Measurements from ENCODE around the gene DNAH8.
"Not testable (repeated sequence)": the region's sequence is repeated elsewhere in the genome, so short reads cannot be mapped to it uniquely, and the experiment has no call there.

Gene DNAH8

DNA sequence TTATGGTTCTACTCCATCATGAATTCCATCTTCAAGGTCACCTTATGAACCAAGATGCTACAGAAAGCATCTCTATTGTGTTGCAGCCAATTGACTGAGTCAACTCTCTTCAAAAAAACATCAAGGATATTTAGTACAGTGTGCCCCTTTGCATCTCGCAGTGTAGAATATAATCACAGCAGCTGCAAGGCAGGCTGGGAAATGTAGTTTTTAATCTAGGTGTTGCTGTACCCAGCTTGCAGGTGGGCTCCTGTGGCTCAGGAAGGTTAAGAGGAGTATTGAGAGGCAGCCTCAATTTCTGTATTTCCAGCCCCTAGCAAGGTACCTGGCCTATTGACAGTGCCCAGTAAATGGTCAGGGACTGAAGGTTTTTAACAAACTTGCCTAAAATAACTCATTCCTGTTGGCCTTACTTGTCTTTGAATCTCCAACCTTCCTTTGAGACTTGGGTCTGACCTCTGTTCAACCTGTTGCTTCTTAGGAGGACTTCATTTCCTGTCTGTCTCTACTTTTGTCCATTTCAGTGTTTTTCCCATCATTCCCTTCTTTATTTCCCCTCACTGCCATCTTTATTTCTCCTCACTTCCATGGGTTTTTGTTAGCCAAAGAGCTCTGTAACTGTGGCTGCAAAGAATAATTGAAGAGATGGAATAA lies 150.5 kb downstream of the DNAH8 start:
- TF ChIP-seq, protein P1, sequence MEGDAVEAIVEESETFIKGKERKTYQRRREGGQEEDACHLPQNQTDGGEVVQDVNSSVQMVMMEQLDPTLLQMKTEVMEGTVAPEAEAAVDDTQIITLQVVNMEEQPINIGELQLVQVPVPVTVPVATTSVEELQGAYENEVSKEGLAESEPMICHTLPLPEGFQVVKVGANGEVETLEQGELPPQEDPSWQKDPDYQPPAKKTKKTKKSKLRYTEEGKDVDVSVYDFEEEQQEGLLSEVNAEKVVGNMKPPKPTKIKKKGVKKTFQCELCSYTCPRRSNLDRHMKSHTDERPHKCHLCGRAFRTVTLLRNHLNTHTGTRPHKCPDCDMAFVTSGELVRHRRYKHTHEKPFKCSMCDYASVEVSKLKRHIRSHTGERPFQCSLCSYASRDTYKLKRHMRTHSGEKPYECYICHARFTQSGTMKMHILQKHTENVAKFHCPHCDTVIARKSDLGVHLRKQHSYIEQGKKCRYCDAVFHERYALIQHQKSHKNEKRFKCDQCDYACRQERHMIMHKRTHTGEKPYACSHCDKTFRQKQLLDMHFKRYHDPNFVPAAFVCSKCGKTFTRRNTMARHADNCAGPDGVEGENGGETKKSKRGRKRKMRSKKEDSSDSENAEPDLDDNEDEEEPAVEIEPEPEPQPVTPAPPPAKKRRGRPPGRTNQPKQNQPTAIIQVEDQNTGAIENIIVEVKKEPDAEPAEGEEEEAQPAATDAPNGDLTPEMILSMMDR (IDR thresholded peaks at IDR 0.05; ENCODE audit: unreplicated experiment in 3 of 3) = no peak
- H3K4me1 Mint-ChIP-seq = no peaks in the 10 kb centered on the region
- H3K27ac Mint-ChIP-seq = no peak overlapping the region
- H3K27me3 Mint-ChIP-seq (ENCODE audit: low read depth) = peaks cover 3% of the 10 kb centered on the region
- peaks cover 3% of the 10 kb centered on the region for H3K36me3 Mint-ChIP-seq (ENCODE audit: low read depth)
- no peak overlapping the region for H3K4me3 Mint-ChIP-seq
- H3K9me3 Mint-ChIP-seq = no peaks in the 10 kb centered on the region

DNA sequence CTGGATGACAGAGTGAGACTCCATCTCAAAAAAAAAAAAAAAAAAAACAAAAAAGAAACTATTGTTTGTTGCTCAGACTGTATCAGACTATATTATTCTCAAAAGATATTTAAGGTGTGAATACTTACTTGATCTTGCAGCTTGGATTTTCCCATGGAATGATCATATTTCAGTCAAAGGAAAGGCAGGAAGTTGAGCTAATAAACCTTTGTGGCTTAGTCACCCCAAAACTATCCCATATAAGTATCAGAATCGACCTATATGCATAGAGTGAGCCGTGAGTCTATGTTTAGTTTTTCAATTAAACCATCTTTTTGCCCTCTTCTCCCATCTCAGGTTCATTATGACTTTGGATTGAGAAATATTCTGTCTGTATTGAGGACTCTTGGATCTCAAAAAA lies 152.6 kb downstream of the DNAH8 start:
- Mint-ChIP-seq H3K27ac (no peak overlapping the region), H3K4me3 (no peak overlapping the region), H3K36me3 (ENCODE audit: low read depth) (peaks cover 3% of the 10 kb centered on the region), H3K27me3 (ENCODE audit: low read depth) (peaks cover 4% of the 10 kb centered on the region), H3K9me3 (no peaks in the 10 kb centered on the region), H3K4me1 (no peaks in the 10 kb centered on the region)
- TF ChIP-seq, protein P1 (IDR thresholded peaks at IDR 0.05; ENCODE audit: unreplicated experiment in 3 of 3) = no peak

DNA sequence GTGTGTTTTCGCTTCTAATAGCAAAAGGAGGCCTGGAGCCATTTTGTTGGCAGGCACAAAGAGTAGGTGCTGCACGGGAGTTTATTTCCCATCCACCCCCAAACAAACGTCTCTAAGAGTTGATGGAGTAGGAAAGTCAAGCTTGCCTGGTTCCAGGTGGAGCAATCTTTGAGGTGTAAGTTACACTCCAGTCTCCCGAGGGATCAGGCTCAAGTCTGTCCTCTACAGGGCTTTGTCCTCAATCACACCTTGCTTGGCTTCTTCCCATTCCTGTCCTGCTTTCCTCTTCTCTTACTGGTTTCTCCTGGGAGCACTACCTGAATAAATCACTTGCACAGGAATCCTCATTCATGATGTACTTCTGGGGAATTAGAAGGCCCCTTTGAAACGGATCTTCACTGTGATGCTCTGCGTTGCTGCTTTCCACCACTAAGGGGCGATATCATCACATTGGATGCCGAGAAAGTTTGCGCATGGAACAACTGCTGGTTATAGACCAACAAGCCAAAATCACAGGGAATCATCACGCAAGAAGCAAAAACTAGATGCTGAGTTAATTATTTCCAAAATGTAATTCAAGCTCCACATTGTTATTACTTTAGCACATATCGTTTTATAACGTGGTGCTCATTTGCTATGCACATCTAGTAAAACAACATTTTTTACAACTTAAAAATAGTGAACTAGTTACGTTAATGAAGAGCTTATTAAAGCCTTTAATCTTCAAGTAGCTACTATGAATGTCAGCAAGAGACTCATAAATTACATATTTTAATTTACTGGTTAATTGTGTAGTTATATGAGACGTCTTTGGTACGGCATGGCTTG lies 156.8 kb downstream of the DNAH8 start:
- TF ChIP-seq, protein P1 (IDR thresholded peaks at IDR 0.05; ENCODE audit: unreplicated experiment in 3 of 3) = peak; percentile 92 to 93 (median 92)

DNA sequence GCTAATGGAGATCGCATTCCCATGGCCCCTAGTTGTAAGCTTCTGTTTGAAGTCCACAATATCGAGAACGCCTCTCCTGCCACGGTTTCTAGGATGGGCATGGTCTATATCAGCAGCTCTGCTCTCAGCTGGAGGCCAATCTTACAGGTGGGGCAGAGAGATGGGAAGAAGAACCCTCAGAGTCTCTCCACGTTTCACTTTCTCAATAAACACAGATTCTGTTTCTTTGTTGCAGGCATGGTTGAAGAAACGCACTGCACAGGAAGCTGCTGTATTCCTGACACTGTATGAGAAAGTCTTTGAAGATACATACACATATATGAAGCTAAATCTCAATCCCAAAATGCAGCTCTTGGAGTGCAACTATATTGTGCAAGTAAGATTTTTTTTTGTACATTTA lies 157.9 kb downstream of the DNAH8 start:
- H3K27ac Mint-ChIP-seq = no peak overlapping the region
- no peak overlapping the region for H3K4me3 Mint-ChIP-seq
- no peaks in the 10 kb centered on the region for H3K4me1 Mint-ChIP-seq
- TF ChIP-seq, protein P1 (IDR thresholded peaks at IDR 0.05; ENCODE audit: unreplicated experiment in 3 of 3) = no peak
- no peaks in the 10 kb centered on the region for H3K9me3 Mint-ChIP-seq
- H3K36me3 Mint-ChIP-seq (ENCODE audit: low read depth) = no peaks in the 10 kb centered on the region
- peaks cover 4% of the 10 kb centered on the region for H3K27me3 Mint-ChIP-seq (ENCODE audit: low read depth)

More for the DNA sequence above, 156.8 kb downstream of the DNAH8 start:
- H3K9me3 Mint-ChIP-seq = no peaks in the 10 kb centered on the region
- H3K36me3 Mint-ChIP-seq (ENCODE audit: low read depth) = no peaks in the 10 kb centered on the region
- no peak overlapping the region for H3K27ac Mint-ChIP-seq
- no peak overlapping the region for H3K4me3 Mint-ChIP-seq
- no peaks in the 10 kb centered on the region for H3K4me1 Mint-ChIP-seq
- H3K27me3 Mint-ChIP-seq (ENCODE audit: low read depth) = peaks cover 4% of the 10 kb centered on the region

DNA sequence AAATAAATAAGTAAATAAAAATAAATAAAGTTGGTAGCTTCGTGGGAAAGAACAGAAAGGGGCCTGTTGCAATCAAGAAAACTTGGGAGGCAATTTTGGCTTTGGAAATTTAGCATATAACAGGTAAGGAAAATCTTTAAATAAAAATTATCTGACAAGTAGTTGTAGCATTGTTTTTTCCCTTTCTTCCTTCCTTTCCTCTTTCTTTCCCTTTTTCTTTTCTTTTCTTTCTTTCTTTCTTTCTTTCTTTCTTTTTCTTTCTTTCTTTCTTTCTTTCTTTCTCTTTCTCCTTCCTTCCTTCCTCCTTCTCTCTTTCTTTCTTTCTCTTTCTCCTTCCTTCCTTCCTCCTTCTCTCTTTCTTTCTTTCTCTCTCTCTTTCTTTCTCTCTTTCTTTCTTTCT lies 158.7 kb downstream of the DNAH8 start:
- not testable (repeated sequence) for H3K27me3 Mint-ChIP-seq (ENCODE audit: low read depth); H3K4me3 Mint-ChIP-seq; H3K36me3 Mint-ChIP-seq (ENCODE audit: low read depth); H3K27ac Mint-ChIP-seq; H3K4me1 Mint-ChIP-seq; H3K9me3 Mint-ChIP-seq

DNA sequence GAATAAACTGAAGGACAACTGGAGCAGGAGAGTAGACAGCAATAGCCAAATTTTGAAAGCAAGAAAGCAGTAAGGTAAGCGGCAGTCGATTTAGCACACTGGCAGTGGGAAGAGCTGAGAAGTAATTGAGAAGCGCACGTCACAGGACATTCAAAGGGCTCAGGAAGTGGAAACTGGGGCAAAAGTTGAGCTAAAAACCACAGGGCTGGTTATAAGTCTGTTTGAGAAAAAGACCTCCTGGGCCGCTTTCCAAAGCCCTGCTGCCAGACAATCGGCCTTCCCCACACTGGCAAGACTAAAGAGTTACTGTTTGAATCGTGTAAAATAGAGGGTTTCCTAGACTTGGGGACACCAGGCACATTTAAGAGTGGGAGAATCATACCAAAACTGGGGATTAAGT lies 161.4 kb downstream of the DNAH8 start:
- H3K27me3 Mint-ChIP-seq (ENCODE audit: low read depth) = peaks cover 4% of the 10 kb centered on the region
- TF ChIP-seq, protein P1 (IDR thresholded peaks at IDR 0.05; ENCODE audit: unreplicated experiment in 3 of 3) = no peak
- H3K4me3 Mint-ChIP-seq = no peak overlapping the region
- H3K36me3 Mint-ChIP-seq (ENCODE audit: low read depth) = no peaks in the 10 kb centered on the region
- no peaks in the 10 kb centered on the region for H3K4me1 Mint-ChIP-seq
- H3K9me3 Mint-ChIP-seq = peaks cover 6% of the 10 kb centered on the region
- no peak overlapping the region for H3K27ac Mint-ChIP-seq
